ENCODE data around the gene MRPL3.

GRCh38 chr3:131421957-131422498, 80.7 kb downstream of the MRPL3 start:
- TF ChIP-seq RFX5 (IDR thresholded peaks at IDR 0.05; ENCODE audit: low read length) (no peak), NRF1 (IDR thresholded peaks at IDR 0.05; ENCODE audit: low read depth, low read length) (no peak), CTCF (IDR thresholded peaks at IDR 0.05) (no peak), RAD21 (IDR thresholded peaks at IDR 0.05; ENCODE audit: low read length) (no peak)
